K562 (cell line): ENCODE results near the gene PKD1. TPM values are rescaled to one million over a fixed set of nuclear protein-coding genes. Genes with fewer than 3 reads are reported as not detected.

Experiments
- ARHGAP35 ChIP-seq: fragments of 450-650 bp; IDR thresholded peaks from 2 replicates; pipeline ENCODE4 v1.6.1; 2018; ENCODE audit not compliant: partially characterized antibody
- ARNT ChIP-seq, 2 experiments: fragments of 450-650 bp; IDR thresholded peaks; 2 replicates each; pipeline ENCODE4 v1.6.1; 2016; ENCODE audit warnings: mild to moderate bottlenecking in 1 of 2
- ATF7 ChIP-seq: fragments of 450-650 bp; IDR thresholded peaks from 2 replicates; pipeline ENCODE4 v1.7.1; 2014; ENCODE audit warnings: mild to moderate bottlenecking, moderate library complexity
- BHLHE40 ChIP-seq: IDR thresholded peaks from 2 replicates; pipeline ENCODE4 v1.6.1; 2011; ENCODE audit warnings: low read length, improper control_type of control experiment
- CTBP1 ChIP-seq: fragments of 450-650 bp; IDR thresholded peaks from 2 replicates; pipeline ENCODE4 v1.6.1; 2016; ENCODE audit warnings: borderline replicate concordance
- EGR1 ChIP-seq: fragments of 450-650 bp; conservative IDR thresholded peaks from 2 replicates; pipeline ENCODE4 v1.6.1; 2017; ENCODE audit warnings: mild to moderate bottlenecking
- EP400 ChIP-seq: fragments of 450-650 bp; IDR thresholded peaks from 2 replicates; pipeline ENCODE4 v1.6.1; 2017; ENCODE audit warnings: antibody characterized with exemption, mild to moderate bottlenecking, moderate library complexity
- FOXJ3 ChIP-seq: sonication (generic); formaldehyde crosslinking; IDR thresholded peaks from 2 replicates; pipeline ENCODE4 v1.4.0; 2020; ENCODE audit warnings: mild to moderate bottlenecking, missing genetic modification reagents
- GATAD2A ChIP-seq: fragments of 450-650 bp; IDR thresholded peaks from 2 replicates; pipeline ENCODE4 v1.6.1; 2017
- JUND ChIP-seq, 2 experiments: IDR thresholded peaks; 2 replicates in 1 of 2; 3 replicates in 1 of 2; pipeline ENCODE4 v1.6.1; 2011; ENCODE audit warnings: borderline replicate concordance in 2 of 2, low read depth in 2 of 2, low read length in 2 of 2, improper control_type of control experiment in 1 of 2, missing biosample characterization in 1 of 2, missing genetic modification characterization in 1 of 2, missing genetic modification reagents in 1 of 2
- KLF6 ChIP-seq: fragments of 250-450 bp; sonication (Bioruptor Pico); IDR thresholded peaks from 2 replicates; pipeline ENCODE4 v1.4.0; 2020; ENCODE audit warnings: mild to moderate bottlenecking, moderate library complexity, borderline replicate concordance
- PHF20 ChIP-seq: fragments of 450-650 bp; IDR thresholded peaks from 2 replicates; pipeline ENCODE4 v1.6.1; 2018; ENCODE audit not compliant: partially characterized antibody
- POLR2B ChIP-seq: fragments of 450-650 bp; IDR thresholded peaks from 2 replicates; pipeline ENCODE4 v1.6.1; 2018; ENCODE audit warnings: low read depth; ENCODE audit not compliant: partially characterized antibody
- TEAD1 ChIP-seq, 2 experiments: fragments of 450-650 bp in 1 of 2; sonication (generic) in 1 of 2; formaldehyde crosslinking; IDR thresholded peaks; 2 replicates each; pipeline versions ENCODE4 v1.4.0 to v1.8.0; 2020 to 2022; ENCODE audit warnings: mild to moderate bottlenecking in 2 of 2, missing genetic modification reagents in 1 of 2
- ZBTB43 ChIP-seq: sonication (generic); formaldehyde crosslinking; IDR thresholded peaks from 2 replicates; pipeline ENCODE4 v1.8.0; 2023; ENCODE audit warnings: mild to moderate bottlenecking, missing genetic modification reagents
- ZNF589 ChIP-seq: fragments of 200-800 bp; sonication (Bioruptor generic); IDR thresholded peaks from 2 replicates; pipeline ENCODE4 v1.6.1; 2016; ENCODE audit warnings: low read depth, missing genetic modification characterization, missing compliant biosample characterization
- polyA plus RNA-seq, 8 experiments: library from polyadenylated mRNA; depleted of rRNA in 4 of 8; stranded (reverse) in 5 of 8; unstranded in 3 of 8; fragments of >200 nt; fragmentation: Nextera tagmentation in 2 of 8; fragmentation: Illumina TruSeq in 1 of 8; extraction: Ambion mirVana in 2 of 8; extraction: Trizol in 1 of 8; gene quantifications; 2 replicates each; pipeline versions ENCODE4 v1.2.1 to v1.2.3, GENCODE V29; 2011 to 2014; ENCODE audit warnings: inconsistent platforms in 1 of 8, missing spikeins in 1 of 8
- total RNA-seq, 7 experiments: library from RNA; depleted of rRNA in 6 of 7; stranded (reverse); fragments of >200 nt in 6 of 7; fragmentation: Illumina TruSeq in 2 of 7; extraction: Trizol in 2 of 7; gene quantifications; 2 replicates each; pipeline versions ENCODE4 v1.2.1 to v1.2.3, GENCODE V29; 2011 to 2021; ENCODE audit warnings: low replicate concordance in 1 of 7
- TF ChIP-seq, protein P1 (sequence below): sonication (generic); formaldehyde crosslinking; IDR thresholded peaks from 2 replicates; pipeline ENCODE4 v1.8.1; 2023; ENCODE audit warnings: mild to moderate bottlenecking, missing genetic modification reagents
- TF ChIP-seq, protein P2 (sequence below): fragments of 450-650 bp; IDR thresholded peaks from 2 replicates; pipeline ENCODE4 v1.6.1; 2018; ENCODE audit not compliant: partially characterized antibody
- TF ChIP-seq, protein P3 (sequence below): fragments of 450-650 bp; formaldehyde crosslinking; IDR thresholded peaks from 2 replicates; pipeline ENCODE4 v1.4.0; 2020; ENCODE audit warnings: mild to moderate bottlenecking, mixed read lengths

PKD1 gene
- total and polyA plus RNA-seq, 9 of the 15 experiments (the other 6 are each of a cell fraction or from before 2014, with no cell fraction given) = 0.23 to 93.5 (median 12.6) TPM

DNA sequence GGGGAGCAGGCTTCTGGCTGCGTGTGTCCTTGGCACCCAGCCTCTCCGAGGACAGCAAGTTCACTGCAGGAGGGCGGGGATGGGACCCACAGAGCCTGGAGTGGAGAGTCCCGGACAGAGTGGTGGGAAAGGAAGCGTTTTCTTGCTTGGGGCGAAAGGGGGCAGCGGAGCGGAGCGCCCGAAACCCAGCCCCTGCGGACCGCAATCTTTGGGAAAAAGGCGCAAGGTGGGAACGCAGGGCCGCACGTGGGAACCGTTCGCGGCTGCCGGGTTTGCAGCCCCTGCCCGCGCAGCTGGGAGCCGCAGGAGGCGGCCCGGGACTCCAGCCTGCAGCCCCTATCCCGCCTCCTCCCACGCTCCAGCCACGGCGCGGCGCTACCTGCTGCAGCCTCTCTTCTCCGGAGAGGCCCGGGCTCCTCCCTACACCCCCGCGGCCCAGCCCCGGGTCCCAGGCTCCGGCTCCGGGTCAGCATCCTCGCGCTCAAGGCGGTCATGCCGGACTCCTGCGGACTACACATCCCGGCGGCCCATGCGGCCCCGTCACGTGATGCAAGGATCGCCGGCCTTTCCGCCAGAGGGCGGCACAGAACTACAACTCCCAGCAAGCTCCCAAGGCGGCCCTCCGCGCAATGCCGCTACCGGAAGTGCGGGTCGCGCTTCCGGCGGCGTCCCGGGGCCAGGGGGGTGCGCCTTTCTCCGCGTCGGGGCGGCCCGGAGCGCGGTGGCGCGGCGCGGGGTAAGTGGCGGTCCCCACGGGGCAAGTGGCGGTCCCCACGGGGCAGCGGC lies 88.2 kb downstream of the PKD1 start, which contains the start of the genes NTHL1 and TSC2 (continued):
- TF ChIP-seq CTBP1 (peak; percentile 93), PHF20 (peak; percentile 80), FOXJ3 (CRISPR knock-in tag) (no peak), EGR1 (peak; percentile 96), BHLHE40 (peak; percentile 89), ZNF589 (CRISPR knock-in tag) (peak; percentile 78; the same call in 1 of the 2 replicates), TEAD1 (CRISPR knock-in tag; IDR thresholded peaks at IDR 0.05) (peak in 1 of 2 experiments; percentile 79; a peak in 2 of 4 replicates), ATF7 (peak; percentile 80; the same call in 1 of the 2 replicates), ARNT (IDR thresholded peaks at IDR 0.05) (no peak), POLR2B (no peak), KLF6 (peak; percentile 57; the same call in 1 of the 2 replicates), ZBTB43 (CRISPR knock-in tag) (no peak), EP400 (peak; percentile 75; the same call in 1 of the 2 replicates), ARHGAP35 (no peak), JUND (IDR thresholded peaks at IDR 0.05; ENCODE audit: borderline replicate concordance, low read depth, low read length) (peak; percentile 68; the same call in 1 of the 2 replicates), JUND (tag; IDR thresholded peaks at IDR 0.05; ENCODE audit: borderline replicate concordance, low read depth, low read length) (no peak; the same call in 2 of the 3 replicates), GATAD2A (no peak)
- TF ChIP-seq, protein P1, sequence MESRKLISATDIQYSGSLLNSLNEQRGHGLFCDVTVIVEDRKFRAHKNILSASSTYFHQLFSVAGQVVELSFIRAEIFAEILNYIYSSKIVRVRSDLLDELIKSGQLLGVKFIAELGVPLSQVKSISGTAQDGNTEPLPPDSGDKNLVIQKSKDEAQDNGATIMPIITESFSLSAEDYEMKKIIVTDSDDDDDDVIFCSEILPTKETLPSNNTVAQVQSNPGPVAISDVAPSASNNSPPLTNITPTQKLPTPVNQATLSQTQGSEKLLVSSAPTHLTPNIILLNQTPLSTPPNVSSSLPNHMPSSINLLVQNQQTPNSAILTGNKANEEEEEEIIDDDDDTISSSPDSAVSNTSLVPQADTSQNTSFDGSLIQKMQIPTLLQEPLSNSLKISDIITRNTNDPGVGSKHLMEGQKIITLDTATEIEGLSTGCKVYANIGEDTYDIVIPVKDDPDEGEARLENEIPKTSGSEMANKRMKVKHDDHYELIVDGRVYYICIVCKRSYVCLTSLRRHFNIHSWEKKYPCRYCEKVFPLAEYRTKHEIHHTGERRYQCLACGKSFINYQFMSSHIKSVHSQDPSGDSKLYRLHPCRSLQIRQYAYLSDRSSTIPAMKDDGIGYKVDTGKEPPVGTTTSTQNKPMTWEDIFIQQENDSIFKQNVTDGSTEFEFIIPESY (CRISPR knock-in tag) = 0 out of 2 replicates have a peak, but pooled peaks have one; percentile 38
- TF ChIP-seq, protein P2, sequence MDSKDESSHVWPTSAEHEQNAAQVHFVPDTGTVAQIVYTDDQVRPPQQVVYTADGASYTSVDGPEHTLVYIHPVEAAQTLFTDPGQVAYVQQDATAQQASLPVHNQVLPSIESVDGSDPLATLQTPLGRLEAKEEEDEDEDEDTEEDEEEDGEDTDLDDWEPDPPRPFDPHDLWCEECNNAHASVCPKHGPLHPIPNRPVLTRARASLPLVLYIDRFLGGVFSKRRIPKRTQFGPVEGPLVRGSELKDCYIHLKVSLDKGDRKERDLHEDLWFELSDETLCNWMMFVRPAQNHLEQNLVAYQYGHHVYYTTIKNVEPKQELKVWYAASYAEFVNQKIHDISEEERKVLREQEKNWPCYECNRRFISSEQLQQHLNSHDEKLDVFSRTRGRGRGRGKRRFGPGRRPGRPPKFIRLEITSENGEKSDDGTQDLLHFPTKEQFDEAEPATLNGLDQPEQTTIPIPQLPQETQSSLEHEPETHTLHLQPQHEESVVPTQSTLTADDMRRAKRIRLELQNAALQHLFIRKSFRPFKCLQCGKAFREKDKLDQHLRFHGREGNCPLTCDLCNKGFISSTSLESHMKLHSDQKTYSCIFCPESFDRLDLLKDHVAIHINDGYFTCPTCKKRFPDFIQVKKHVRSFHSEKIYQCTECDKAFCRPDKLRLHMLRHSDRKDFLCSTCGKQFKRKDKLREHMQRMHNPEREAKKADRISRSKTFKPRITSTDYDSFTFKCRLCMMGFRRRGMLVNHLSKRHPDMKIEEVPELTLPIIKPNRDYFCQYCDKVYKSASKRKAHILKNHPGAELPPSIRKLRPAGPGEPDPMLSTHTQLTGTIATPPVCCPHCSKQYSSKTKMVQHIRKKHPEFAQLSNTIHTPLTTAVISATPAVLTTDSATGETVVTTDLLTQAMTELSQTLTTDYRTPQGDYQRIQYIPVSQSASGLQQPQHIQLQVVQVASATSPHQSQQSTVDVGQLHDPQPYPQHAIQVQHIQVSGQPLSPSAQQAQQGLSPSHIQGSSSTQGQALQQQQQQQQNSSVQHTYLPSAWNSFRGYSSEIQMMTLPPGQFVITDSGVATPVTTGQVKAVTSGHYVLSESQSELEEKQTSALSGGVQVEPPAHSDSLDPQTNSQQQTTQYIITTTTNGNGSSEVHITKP = peak; percentile 79
- TF ChIP-seq, protein P3, sequence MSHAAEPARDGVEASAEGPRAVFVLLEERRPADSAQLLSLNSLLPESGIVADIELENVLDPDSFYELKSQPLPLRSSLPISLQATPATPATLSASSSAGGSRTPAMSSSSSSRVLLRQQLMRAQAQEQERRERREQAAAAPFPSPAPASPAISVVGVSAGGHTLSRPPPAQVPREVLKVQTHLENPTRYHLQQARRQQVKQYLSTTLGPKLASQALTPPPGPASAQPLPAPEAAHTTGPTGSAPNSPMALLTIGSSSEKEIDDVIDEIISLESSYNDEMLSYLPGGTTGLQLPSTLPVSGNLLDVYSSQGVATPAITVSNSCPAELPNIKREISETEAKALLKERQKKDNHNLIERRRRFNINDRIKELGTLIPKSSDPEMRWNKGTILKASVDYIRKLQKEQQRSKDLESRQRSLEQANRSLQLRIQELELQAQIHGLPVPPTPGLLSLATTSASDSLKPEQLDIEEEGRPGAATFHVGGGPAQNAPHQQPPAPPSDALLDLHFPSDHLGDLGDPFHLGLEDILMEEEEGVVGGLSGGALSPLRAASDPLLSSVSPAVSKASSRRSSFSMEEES (CRISPR knock-in tag) = peak; percentile 100
